Stomach (tissue), 9 donors: ENCODE data around the gene MYH11. TPM values are rescaled to one million over a fixed set of nuclear protein-coding genes. Genes with fewer than 3 reads are reported as not detected.
"Not testable (repeated sequence)": the region's sequence is repeated elsewhere in the genome, so short reads cannot be mapped to it uniquely, and the experiment has no call there.

ENCODE experiments used
- DNase-seq, 2 donors: peaks; one replicate each; pipeline versions ENCODE4 v3.0.0 to v3.0.0-alpha.2; 2013 to 2019
- H3K27ac ChIP-seq, 5 donors: fragments of 200-600 bp in 4 of 5; sonication (generic) in 4 of 5; one replicate each; pipeline ENCODE4 v1.5.1; 2013 to 2019; ENCODE audit warnings: mild to moderate bottlenecking in 1 of 5, moderate library complexity in 1 of 5
- H3K27me3 ChIP-seq, 3 donors: fragments of 200-600 bp; sonication (generic); one replicate each; pipeline ENCODE4 v1.5.1; 2017 to 2019; ENCODE audit warnings: mixed run types in 1 of 3
- H3K36me3 ChIP-seq, 4 donors: fragments of 200-600 bp; sonication (generic); 1 replicate in 3 of 4; 2 replicates in 1 of 4; pipeline ENCODE4 v1.5.1; 2016 to 2019
- H3K4me1 ChIP-seq, 4 donors: fragments of 200-600 bp; sonication (generic); one replicate each; pipeline ENCODE4 v1.5.1; 2016 to 2019
- H3K4me3 ChIP-seq, 4 donors: fragments of 200-600 bp; sonication (generic) in 3 of 4; one replicate each; pipeline ENCODE4 v1.5.1; 2016 to 2019; ENCODE audit warnings: mild to moderate bottlenecking in 1 of 4
- H3K9me3 ChIP-seq, 4 donors: fragments of 200-600 bp; sonication (generic); one replicate each; pipeline ENCODE4 v1.5.1; 2016 to 2019
- CTCF ChIP-seq, 7 experiments: fragments of 450-650 bp in 4 of 7; fragments of 200-600 bp in 3 of 7; sonication (generic) in 3 of 7; IDR thresholded peaks; one replicate each; pipeline ENCODE4 v1.5.1; 2016 to 2019; ENCODE audit warnings: antibody characterized with exemption in 7 of 7, control low read depth in 2 of 7, mild to moderate bottlenecking in 1 of 7
- EP300 ChIP-seq: sonication (generic); formaldehyde crosslinking; IDR thresholded peaks from one replicate; pipeline ENCODE4 v1.6.1; 2017; ENCODE audit warnings: antibody characterized with exemption
- POLR2A ChIP-seq, 4 donors: fragments of 450-650 bp; IDR thresholded peaks; one replicate each; pipeline ENCODE4 v1.6.1; 2016; ENCODE audit warnings: antibody characterized with exemption in 4 of 4, control low read depth in 2 of 4, mild to moderate bottlenecking in 1 of 4, moderate library complexity in 1 of 4
- POLR2AphosphoS5 ChIP-seq, 3 donors: sonication (generic); formaldehyde crosslinking; IDR thresholded peaks; one replicate each; pipeline ENCODE4 v1.6.1; 2016; ENCODE audit warnings: antibody characterized with exemption in 3 of 3
- WGBS, 5 donors: extraction: QIAGEN DNeasy Blood & Tissue Kit in 3 of 5; methylation state at CpG; one replicate each; pipeline versions ENCODE4 v1.1.5 to v1.1.7; 2013 to 2018; 5-methylcytosine and 5-hydroxymethylcytosine counted together
- intact Hi-C: fragments of 100-400 bp; cut with DNase I; formaldehyde crosslinking; loops from one replicate; pipeline ENCODE4 v1.15.1; 2023; ENCODE audit warnings: low total_unique reads
- polyA plus RNA-seq, 3 donors: library from polyadenylated mRNA; stranded (reverse); fragments of 200-250 nt; gene quantifications; one replicate each; pipeline ENCODE4 v1.2.3, GENCODE V29; 2013
- total RNA-seq, 5 donors: library from RNA; depleted of rRNA; stranded (reverse); fragments of >200 nt; gene quantifications; one replicate each; pipeline versions ENCODE4 v1.1.0 to v1.2.3, GENCODE V29; 2014 to 2016
- donor health status: healthy with polysubstance abuse.
- donor health status: Bipolar disorder and iron deficiency.
- donor health status: healthy.

MYH11 gene
- total and polyA plus RNA-seq, 8 donors, result 33.8 to 3,048 (median 865) TPM

GRCh38 chr16:15853021-15853420 is 3.8 kb downstream of the MYH11 start:
- no peak for TF ChIP-seq CTCF (IDR thresholded peaks at IDR 0.05)
- TF ChIP-seq POLR2A (IDR thresholded peaks at IDR 0.05), result no peak
- TF ChIP-seq EP300, result no peak
- TF ChIP-seq POLR2AphosphoS5 (IDR thresholded peaks at IDR 0.05), result no peak
- Histone ChIP-seq H3K27ac (peak overlapping the region; percentile 8 to 90 (median 80)), H3K36me3 (peaks cover 0 to 10% (median 0%) of the 10 kb centered on the region in 4 donors), H3K4me1 (peaks cover 1 to 31% (median 16%) of the 10 kb centered on the region in 4 donors), H3K9me3 (no peaks in the 10 kb centered on the region), H3K4me3 (peak overlapping the region; percentile 37 to 51 (median 46)), H3K27me3 (peaks cover 0 to 33% (median 23%) of the 10 kb centered on the region in 3 donors)
- no peak for DNase-seq
- intact Hi-C loops, result no loop called here
- 55 to 81% (median 76%) methylated on average over 4 of the region's 4 CpGs for WGBS, 5 donors

GRCh38 chr16:15850555-15850954 is 6.3 kb downstream of the MYH11 start:
- Histone ChIP-seq H3K4me1 (peaks cover 0 to 28% (median 9%) of the 10 kb centered on the region in 4 donors), H3K27ac (peak overlapping the region in 3 of 5 donors; percentile 43 to 90 (median 86)), H3K4me3 (peak overlapping the region; percentile 8 to 51 (median 23))
- DNase-seq, H3K9me3 ChIP-seq, H3K36me3 ChIP-seq, intact Hi-C loops, H3K27me3 ChIP-seq: not testable (repeated sequence)
- WGBS, 5 donors, result 76 to 92% (median 89%) methylated on average over 6 of the region's 6 CpGs

- 54 to 73% (median 65%) methylated on average over 12 of the region's 12 CpGs for WGBS, 5 donors
- H3K27me3 ChIP-seq, result no peaks in the 10 kb centered on the region
- no peaks in the 10 kb centered on the region for H3K9me3 ChIP-seq
- intact Hi-C loops, result no loop called here
- H3K27ac ChIP-seq, result peak overlapping the region in 4 of 5 donors; percentile 5 to 90 (median 54)
- H3K36me3 ChIP-seq, result peaks cover 0 to 10% (median 0%) of the 10 kb centered on the region in 4 donors
- peaks cover 0 to 36% (median 9%) of the 10 kb centered on the region in 4 donors for H3K4me1 ChIP-seq
- no peak for TF ChIP-seq POLR2A (IDR thresholded peaks at IDR 0.05)
- peak in 1 of 3 donors; percentile 43 for TF ChIP-seq POLR2AphosphoS5 (IDR thresholded peaks at IDR 0.05)
- H3K4me3 ChIP-seq, result peak overlapping the region in 2 of 4 donors; percentile 37 to 51
- DNase-seq, result no peak
Observed at GRCh38 chr16:15849209-15849981, 7.4 kb downstream of the MYH11 start.

- H3K27me3 ChIP-seq, result no peaks in the 10 kb centered on the region
- 59 to 69% (median 66%) methylated on average over 9 of the region's 9 CpGs for WGBS, 5 donors
- H3K9me3 ChIP-seq, result no peaks in the 10 kb centered on the region
- no peaks in the 10 kb centered on the region for H3K36me3 ChIP-seq
- peaks cover 0 to 36% (median 9%) of the 10 kb centered on the region in 4 donors for H3K4me1 ChIP-seq
- H3K4me3 ChIP-seq, result peak overlapping the region in 1 of 4 donors; percentile 7
- no peak for DNase-seq
- intact Hi-C loops, result no loop called here
- H3K27ac ChIP-seq, result peak overlapping the region in 3 of 5 donors; percentile 37 to 90 (median 66)
- no peak for TF ChIP-seq CTCF (IDR thresholded peaks at IDR 0.05)
- TF ChIP-seq POLR2A (IDR thresholded peaks at IDR 0.05), result no peak
- TF ChIP-seq EP300, result no peak
- no peak for TF ChIP-seq POLR2AphosphoS5 (IDR thresholded peaks at IDR 0.05)
Observed at GRCh38 chr16:15847611-15848175, 9.1 kb downstream of the MYH11 start.

- peak overlapping the region in 3 of 5 donors; percentile 26 to 90 (median 74) for H3K27ac ChIP-seq
- no peaks in the 10 kb centered on the region for H3K9me3 ChIP-seq
- H3K4me3 ChIP-seq, result no peak overlapping the region
- H3K4me1 ChIP-seq, result peaks cover 0 to 36% (median 12%) of the 10 kb centered on the region in 4 donors
- WGBS, 5 donors, result 60 to 72% (median 71%) methylated on average over 4 of the region's 4 CpGs
- TF ChIP-seq EP300, result no peak
- TF ChIP-seq CTCF (IDR thresholded peaks at IDR 0.05), result no peak
- no peak for TF ChIP-seq POLR2A (IDR thresholded peaks at IDR 0.05)
- TF ChIP-seq POLR2AphosphoS5 (IDR thresholded peaks at IDR 0.05), result no peak
- intact Hi-C loops, result no loop called here
- H3K36me3 ChIP-seq, result no peaks in the 10 kb centered on the region
- no peak for DNase-seq
- no peaks in the 10 kb centered on the region for H3K27me3 ChIP-seq
Observed at GRCh38 chr16:15846510-15846909, 10.3 kb downstream of the MYH11 start.
